Suppressor macrophage (primary cell): ENCODE data around the gene PDGFD.

Experiments
- DNase-seq, 4 experiments: peaks; one replicate each; pipeline ENCODE4 v3.0.0-alpha.2; 2020 to 2022

The PDGFD gene

DNA sequence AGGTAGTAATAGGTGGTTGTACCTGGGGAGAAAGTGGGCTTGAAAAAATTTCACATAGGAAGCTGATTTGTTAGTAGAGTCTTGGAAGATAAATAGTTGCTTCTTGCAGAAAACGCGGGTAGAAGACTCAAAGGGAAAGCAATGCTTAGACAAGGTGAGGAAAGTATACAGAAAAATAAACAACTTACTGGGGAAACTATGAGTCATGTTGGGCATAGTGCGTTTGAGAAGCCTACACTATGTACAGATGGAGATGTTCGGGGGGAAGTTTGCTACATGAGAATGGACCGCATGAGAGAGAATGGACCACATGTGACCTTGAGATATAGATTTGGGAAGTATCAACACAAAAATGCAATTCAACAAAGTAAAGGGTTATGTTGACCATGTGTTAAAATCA lies 214.2 kb downstream of the PDGFD start:
- no peak for DNase-seq

DNA sequence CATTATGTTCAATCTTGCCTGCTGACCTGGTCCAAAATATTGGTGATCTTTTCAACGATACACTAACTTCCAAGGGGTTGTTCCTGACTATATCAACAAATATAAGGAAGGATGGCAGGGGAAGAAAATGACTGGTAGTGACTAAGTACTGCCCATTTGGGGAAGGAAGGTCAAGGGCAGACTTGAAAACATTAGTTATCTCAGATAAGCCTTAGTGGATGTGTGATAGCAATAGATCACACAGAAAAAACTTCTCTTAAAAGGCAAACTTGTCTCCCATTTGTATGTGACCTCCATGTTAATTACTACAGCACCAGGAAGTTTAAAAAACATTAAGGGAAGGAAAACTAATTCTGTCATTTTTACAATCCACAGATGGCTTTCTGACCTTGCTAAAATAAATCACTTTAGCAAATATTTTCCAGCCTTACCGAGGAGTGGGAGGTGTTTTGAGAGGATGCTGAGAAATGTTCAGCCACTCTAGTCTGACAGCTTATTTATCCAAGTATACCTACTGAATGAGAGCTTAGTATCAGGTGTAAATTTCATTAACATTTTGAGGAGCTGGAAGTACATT lies 215.7 kb downstream of the PDGFD start:
- DNase-seq = peak in 1 of 4 experiments; percentile 2

- DNase-seq = no peak
These were observed 216.4 kb downstream of the PDGFD start for GRCh38 chr11:103947546-103947919.

DNA sequence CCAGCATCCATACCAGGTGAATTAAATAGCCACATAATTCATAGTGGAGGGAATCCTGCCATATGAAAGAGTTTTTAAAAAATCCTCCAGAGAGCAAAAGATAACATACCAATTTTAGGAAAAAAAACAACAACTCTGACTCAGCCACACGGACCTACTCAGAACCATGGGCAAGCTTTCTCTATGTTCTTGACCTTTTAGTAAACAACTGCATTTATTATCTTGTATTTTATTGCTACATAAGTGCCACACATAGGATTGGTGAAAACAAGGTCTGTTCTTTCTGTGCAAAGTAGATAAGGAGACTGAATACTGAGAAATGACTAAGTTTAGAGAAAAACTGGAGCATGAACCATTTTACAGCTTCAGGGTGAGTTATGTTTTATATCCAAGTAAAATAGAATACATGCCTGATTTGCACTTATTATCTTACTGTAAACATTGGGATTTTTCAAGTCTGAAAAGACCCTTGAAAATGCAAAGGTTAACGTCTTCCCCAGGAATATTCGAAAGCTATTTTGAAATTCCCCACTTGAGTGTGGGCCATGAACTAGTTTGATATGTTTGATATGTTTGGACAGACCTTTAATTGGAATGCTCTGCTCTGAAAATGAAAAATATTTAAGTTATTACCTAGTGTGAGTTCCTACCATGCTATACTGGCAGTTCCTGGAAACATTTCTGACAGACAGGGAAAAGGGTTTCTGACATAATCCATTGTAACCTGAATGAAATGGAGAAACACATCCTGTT lies 217.0 kb downstream of the PDGFD start:
- no peak for DNase-seq

DNA sequence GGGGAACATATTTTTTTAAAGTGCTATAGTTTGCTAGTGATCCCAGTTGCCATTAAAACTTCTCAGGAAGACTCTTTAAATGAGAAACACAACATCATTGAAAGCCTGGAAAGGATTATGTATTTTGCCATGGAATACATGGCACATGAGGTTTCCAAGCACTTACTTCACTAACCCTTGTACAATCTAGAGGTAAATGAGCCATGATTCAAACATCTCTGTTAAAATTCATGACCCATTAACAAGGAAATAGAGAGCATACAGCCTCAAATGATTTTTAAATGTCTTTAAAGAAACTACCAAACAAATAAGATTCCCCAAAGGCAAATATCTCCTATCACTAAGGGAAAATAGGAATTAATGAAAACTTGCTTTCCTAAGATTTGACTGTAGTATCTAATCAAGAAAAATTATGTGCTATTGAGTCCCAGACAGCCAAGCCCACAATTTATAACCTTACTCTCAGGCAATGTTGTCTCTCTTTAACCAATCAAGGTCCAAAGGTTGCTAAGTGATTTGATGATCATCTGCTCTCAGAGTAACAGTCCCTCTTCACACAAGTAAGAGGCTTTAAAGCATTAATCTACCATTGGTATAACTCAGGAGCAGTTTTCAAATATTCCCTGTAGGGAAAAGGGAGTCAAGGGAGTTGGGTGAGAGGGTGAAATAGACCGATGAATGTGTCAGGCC lies 219.6 kb downstream of the PDGFD start:
- no peak for DNase-seq

DNA sequence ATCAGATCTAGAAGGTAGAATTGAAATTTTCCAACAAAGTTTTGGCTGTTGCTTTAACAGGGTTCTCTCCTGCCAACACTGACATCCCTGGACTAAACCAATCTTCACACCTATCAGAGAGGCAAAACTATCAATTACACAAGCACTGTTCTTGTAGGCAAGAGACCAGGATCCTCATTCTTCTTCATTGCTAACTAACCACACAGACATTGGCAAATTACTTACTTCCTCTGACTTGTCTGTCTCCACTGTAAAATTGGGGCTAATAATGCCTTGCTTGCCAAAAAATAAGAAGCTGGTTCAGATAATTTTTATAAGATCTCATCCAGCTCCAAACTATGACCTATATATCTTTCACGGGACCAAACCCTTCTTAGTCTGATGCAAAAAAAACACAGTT lies 221.3 kb downstream of the PDGFD start:
- peak in 2 of 4 experiments; percentile 10 to 23 for DNase-seq

DNA sequence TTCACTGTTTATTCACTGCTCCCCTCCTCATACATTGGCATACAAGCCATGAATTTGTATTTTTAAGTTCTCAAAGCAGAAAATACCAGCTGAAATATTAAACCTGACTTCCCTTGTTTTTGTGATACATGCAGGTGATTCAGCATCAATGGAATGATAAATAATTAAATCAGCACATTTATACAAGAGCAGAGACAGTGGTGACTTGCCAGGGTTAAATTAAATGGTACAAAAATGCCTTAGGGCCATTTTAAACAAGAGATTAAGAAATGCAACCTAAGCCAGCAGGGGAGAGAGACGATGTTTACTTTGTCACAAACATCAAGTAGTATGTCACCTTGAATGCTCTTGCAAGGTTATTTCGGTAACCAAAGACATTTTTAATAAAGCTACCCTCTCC lies 223.4 kb downstream of the PDGFD start:
- DNase-seq = no peak

DNA sequence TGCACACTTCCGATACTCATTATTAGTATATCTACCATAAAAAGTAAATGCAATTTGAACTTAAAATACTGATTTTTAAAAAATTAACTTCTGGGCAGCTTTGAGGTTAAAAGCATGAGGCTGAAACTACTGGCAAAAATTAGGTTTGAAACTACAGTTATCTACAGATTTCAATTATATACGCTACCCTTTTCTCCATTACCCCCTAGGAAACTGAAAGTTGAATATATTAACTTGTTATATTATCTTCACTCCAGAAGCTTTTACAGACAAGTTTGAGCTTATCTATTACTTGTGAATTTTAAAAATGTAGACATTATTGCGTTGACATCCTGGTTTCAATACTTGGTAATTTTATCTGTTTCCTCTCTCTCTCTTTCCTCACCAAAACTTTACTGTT lies 224.3 kb downstream of the PDGFD start:
- DNase-seq = no peak

DNA sequence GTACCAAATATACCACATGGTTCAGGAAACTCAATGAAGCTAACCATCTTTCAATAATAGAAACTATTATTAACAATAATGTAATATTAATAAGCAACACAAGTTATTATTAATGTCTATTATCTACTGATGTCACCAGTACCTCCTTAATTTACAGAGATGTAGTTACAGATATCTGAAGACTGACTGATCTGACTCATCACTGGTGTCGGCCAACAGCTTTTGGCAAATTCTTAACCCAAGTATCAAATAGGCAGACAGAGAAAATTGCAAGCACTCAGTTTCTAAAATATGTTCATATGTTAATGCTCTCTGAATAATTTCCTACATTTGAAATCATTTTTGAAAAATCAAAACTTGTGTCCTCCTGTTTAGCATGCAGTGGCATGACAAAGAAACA lies 227.9 kb downstream of the PDGFD start:
- no peak for DNase-seq

DNA sequence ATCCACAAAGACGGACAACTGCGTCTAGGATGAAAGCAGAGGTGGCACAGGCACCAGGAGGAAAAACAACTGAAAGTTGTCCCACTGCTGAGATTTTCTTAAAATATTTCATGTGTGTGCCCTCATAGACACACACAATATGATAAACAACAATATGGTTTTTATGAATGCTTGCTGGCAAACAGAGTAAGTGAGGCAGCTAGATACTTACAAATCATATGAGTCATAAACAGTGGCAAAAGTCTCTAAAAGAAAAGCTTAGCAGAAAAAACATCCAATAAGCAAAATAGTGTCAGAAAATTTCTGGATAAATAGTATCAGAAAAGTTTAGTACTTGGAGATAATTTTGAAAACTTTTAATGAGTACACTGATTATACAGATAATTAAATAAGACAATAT lies 228.7 kb downstream of the PDGFD start:
- no peak for DNase-seq

- no peak for DNase-seq
These were observed 234.6 kb downstream of the PDGFD start for GRCh38 chr11:103929170-103929903.

DNA sequence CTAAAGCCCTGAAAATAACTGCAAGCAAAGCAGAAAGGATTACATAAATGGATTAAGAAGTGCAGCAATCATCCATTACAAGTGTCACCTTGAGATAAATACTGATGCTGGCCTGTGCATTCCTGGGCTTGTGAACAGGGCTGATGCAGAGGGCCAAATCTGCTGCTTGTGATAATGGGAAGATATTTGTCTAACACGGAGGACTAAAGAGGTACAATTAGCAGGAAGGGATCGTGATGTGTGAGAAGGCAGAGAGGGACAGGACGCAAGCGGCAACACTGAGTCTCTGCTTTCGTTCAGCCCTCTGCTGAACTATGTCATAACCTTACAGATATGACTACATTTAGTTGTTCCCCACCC lies 235.2 kb downstream of the PDGFD start:
- DNase-seq = no peak

- no peak for DNase-seq
These were observed 235.7 kb downstream of the PDGFD start for GRCh38 chr11:103928040-103928801.

- DNase-seq = peak; percentile 22 to 61 (median 42)
These were observed 236.4 kb downstream of the PDGFD start for GRCh38 chr11:103927535-103927934.

- no peak for DNase-seq
These were observed 237.0 kb downstream of the PDGFD start for GRCh38 chr11:103926990-103927389.

- no peak for DNase-seq
These were observed 239.6 kb downstream of the PDGFD start for GRCh38 chr11:103924166-103925013.

DNA sequence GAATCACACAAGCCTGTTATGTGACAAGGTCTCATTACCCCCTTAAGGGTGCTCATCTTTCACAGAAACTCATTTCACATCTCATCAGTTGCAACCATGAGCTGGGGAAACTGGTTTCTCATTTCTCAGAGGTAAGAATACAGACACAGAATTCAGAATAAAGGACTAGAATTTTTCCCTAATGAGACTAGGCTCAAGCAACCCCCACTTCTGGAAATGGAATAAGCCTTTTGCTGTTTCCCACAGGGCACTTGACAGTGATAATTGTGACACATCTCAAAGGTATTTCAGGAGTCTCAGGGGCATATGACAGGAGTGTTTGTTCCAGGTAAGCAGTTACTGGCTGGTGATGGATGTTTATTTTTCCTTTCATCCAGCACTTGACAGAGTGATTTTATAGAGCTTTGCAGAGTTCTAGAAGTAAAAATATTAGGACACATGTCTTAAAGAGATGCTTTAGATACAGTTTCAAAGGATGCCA lies 240.5 kb downstream of the PDGFD start:
- no peak for DNase-seq

GRCh38 chr11:103920933-103921332 lies 243.0 kb downstream of the PDGFD start:
- DNase-seq = no peak

- no peak for DNase-seq
These were observed 243.5 kb downstream of the PDGFD start for GRCh38 chr11:103920449-103920848.

DNA sequence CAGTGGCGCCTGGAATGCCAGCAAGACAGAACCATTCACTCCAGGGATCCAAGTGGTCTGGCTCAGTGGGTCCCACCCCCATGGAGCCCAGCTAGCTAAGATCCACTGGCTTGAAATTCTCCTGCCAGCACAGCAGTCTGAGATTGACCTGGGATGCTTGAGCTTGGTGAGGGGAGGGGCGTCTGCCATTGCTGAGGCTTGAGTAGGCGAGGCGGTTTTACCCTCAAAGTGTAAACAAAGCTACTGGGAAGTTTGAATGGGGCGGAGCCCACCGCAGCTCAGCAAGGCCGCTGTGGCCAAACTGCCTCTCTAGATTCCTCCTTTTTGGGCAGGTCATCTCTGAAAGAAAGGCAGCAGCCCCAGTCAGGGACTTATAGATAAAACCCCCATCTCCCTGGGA lies 253.2 kb downstream of the PDGFD start:
- DNase-seq = no peak
